Central memory CD8-positive, alpha-beta T cell (primary cell): Measurements from ENCODE around the gene OTOGL.

ENCODE experiments used
- ATAC-seq: fragments of 150-1000 bp; cut with Tn5 transposase; replicated peaks from 2 replicates; pipeline ENCODE4 v1.10.0; 2022; ENCODE audit warnings: mild to moderate bottlenecking, moderate FRiP score, moderate number of reproducible peaks; ENCODE audit not compliant: poor library complexity, severe bottlenecking; ENCODE audit errors: extremely low read depth
- DNase-seq, 2 donors: peaks; one replicate each; pipeline ENCODE4 v3.0.0; 2021; ENCODE audit warnings: low spot score in 2 of 2
- H3K27ac Mint-ChIP-seq: one replicate; pipeline ENCODE4 v1.8.0; 2022; ENCODE audit warnings: low read depth, mild to moderate bottlenecking, moderate library complexity, mixed read lengths
- H3K27me3 Mint-ChIP-seq: one replicate; pipeline ENCODE4 v1.8.0; 2022; ENCODE audit warnings: mixed read lengths
- H3K36me3 Mint-ChIP-seq: one replicate; pipeline ENCODE4 v1.8.0; 2022; ENCODE audit warnings: mild to moderate bottlenecking, moderate library complexity, mixed read lengths; ENCODE audit not compliant: insufficient read depth
- H3K4me1 Mint-ChIP-seq: one replicate; pipeline ENCODE4 v1.8.0; 2022; ENCODE audit warnings: mixed read lengths
- H3K4me3 Mint-ChIP-seq: one replicate; pipeline ENCODE4 v1.8.0; 2022; ENCODE audit warnings: mild to moderate bottlenecking, moderate library complexity, mixed read lengths
- H3K9me3 Mint-ChIP-seq: one replicate; pipeline ENCODE4 v1.8.0; 2022; ENCODE audit warnings: mixed read lengths

The OTOGL gene

DNA sequence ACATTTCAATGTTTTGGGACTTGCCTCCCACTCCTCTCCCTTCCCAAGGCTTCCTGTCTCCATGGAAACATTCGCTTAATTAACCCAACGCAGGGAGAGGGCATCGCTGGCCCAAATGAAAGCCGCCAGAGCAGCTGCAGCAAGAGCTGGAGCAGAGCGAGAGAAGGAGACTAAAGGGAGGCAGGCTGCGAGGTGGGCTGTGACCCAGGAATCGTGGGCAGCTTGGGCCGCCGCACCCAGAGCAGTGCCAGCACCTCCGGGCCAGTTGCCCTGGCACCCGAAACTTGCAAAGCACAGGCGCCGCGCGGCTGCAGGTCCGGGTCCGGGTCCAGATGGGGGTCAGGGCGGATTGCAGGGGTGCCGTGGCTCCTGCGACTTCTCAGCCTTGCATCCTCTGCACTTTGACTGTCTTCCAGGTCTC is 301.2 kb downstream of the OTOGL start:
- ATAC-seq (no peak), DNase-seq (no peak)
- Mint-ChIP-seq H3K27me3 (no peaks in the 10 kb centered on the region), H3K4me3 (no peak overlapping the region), H3K27ac (no peak overlapping the region), H3K9me3 (peaks cover 14% of the 10 kb centered on the region), H3K4me1 (no peaks in the 10 kb centered on the region), H3K36me3 (no peaks in the 10 kb centered on the region)

DNA sequence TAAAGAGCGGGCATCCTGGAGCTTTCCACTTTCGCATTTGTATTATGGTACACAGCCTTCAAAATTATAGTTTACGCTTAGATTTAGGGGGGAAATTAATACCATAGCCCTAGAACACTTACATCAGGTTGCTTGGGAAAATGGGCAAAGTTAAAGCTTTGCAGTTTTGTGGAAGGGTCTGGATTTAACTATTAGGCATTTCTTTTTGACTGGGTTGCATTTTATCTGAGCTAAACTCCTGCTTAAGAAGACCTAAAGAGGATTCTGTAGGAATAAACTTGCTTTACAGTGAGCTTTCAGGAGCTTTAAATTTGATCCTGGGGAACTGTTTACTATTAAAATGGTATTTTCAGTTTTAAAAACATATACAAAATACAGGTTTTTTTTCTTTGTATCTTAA is 301.9 kb downstream of the OTOGL start:
- H3K36me3 Mint-ChIP-seq = no peaks in the 10 kb centered on the region
- peaks cover 14% of the 10 kb centered on the region for H3K9me3 Mint-ChIP-seq
- ATAC-seq = no peak
- H3K4me3 Mint-ChIP-seq = no peak overlapping the region
- no peak overlapping the region for H3K27ac Mint-ChIP-seq
- no peak for DNase-seq
- no peaks in the 10 kb centered on the region for H3K4me1 Mint-ChIP-seq
- H3K27me3 Mint-ChIP-seq = no peaks in the 10 kb centered on the region

GRCh38 chr12:80404629-80405028 is 305.3 kb downstream of the OTOGL start:
- DNase-seq (no peak), ATAC-seq (no peak)
- no peaks in the 10 kb centered on the region for H3K4me1 Mint-ChIP-seq
- no peak overlapping the region for H3K4me3 Mint-ChIP-seq
- H3K27me3 Mint-ChIP-seq = no peaks in the 10 kb centered on the region
- H3K36me3 Mint-ChIP-seq = no peaks in the 10 kb centered on the region
- peaks cover 10% of the 10 kb centered on the region for H3K9me3 Mint-ChIP-seq
- no peak overlapping the region for H3K27ac Mint-ChIP-seq

- no peaks in the 10 kb centered on the region for H3K36me3 Mint-ChIP-seq
- H3K9me3 Mint-ChIP-seq = no peaks in the 10 kb centered on the region
- H3K4me1 Mint-ChIP-seq = no peaks in the 10 kb centered on the region
- ATAC-seq (no peak), DNase-seq (no peak)
- no peaks in the 10 kb centered on the region for H3K27me3 Mint-ChIP-seq
- no peak overlapping the region for H3K4me3 Mint-ChIP-seq
- H3K27ac Mint-ChIP-seq = no peak overlapping the region
Measured at GRCh38 chr12:80406253-80406652, 306.9 kb downstream of the OTOGL start.

- ATAC-seq = no peak
- no peak for DNase-seq
- Mint-ChIP-seq H3K27ac (no peak overlapping the region), H3K9me3 (peaks cover 5% of the 10 kb centered on the region), H3K36me3 (no peaks in the 10 kb centered on the region), H3K4me3 (no peak overlapping the region), H3K27me3 (no peaks in the 10 kb centered on the region), H3K4me1 (no peaks in the 10 kb centered on the region)
Measured at GRCh38 chr12:80411787-80412186, 312.4 kb downstream of the OTOGL start.

- ATAC-seq (no peak), DNase-seq (no peak)
- Mint-ChIP-seq H3K27ac (no peak overlapping the region), H3K27me3 (no peaks in the 10 kb centered on the region), H3K9me3 (peaks cover 5% of the 10 kb centered on the region), H3K4me1 (no peaks in the 10 kb centered on the region), H3K36me3 (no peaks in the 10 kb centered on the region), H3K4me3 (no peak overlapping the region)
Measured at GRCh38 chr12:80412343-80412953, 313.1 kb downstream of the OTOGL start.

DNA sequence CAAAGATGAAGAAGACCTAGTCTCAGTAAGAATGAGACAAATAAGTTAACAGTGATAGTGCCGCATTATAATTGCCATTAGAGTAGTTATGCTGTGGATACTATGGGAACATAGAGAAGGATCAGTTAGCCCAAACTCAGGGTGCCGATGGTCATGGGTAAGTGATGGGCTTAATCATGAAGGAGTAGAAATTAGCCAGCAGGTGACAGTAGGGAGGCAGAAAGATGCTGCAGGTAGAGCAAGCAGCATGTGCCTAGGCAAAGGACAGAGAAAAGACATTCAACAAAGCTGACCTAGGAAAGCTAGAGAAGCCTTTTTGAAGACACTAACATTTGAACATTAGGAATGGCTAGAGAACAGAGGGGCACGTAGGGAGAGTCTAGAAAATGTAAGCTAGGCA is 314.1 kb downstream of the OTOGL start:
- Mint-ChIP-seq H3K4me1 (no peaks in the 10 kb centered on the region), H3K27ac (no peak overlapping the region), H3K9me3 (peaks cover 10% of the 10 kb centered on the region), H3K27me3 (no peaks in the 10 kb centered on the region), H3K36me3 (no peaks in the 10 kb centered on the region), H3K4me3 (no peak overlapping the region)
- ATAC-seq = no peak
- no peak for DNase-seq

GRCh38 chr12:80415466-80415865 is 316.1 kb downstream of the OTOGL start:
- ATAC-seq = no peak
- Mint-ChIP-seq H3K4me3 (no peak overlapping the region), H3K4me1 (no peaks in the 10 kb centered on the region), H3K36me3 (no peaks in the 10 kb centered on the region), H3K27me3 (no peaks in the 10 kb centered on the region), H3K9me3 (peaks cover 10% of the 10 kb centered on the region), H3K27ac (no peak overlapping the region)
- no peak for DNase-seq

DNA sequence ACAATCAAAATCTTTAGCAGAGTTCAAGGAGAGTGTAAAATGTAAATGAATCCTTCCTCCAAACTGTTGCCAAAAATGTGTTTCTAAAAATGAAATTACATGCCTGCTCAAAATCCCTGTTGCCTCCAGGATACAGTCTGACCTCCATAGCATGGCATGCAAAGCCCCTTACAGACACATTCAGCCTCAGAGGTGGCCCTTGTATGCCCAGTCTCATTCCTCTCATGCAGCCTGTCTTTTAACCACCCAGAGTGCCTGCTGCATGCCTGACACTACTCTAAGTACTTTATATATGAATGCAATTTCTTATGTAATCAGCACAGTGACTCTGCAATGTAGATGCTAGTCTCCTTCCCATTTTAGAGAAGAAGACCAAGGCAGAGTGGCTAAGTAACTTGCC is 320.3 kb downstream of the OTOGL start:
- H3K4me3 Mint-ChIP-seq = no peak overlapping the region
- H3K27me3 Mint-ChIP-seq = no peaks in the 10 kb centered on the region
- no peaks in the 10 kb centered on the region for H3K4me1 Mint-ChIP-seq
- H3K9me3 Mint-ChIP-seq = peaks cover 5% of the 10 kb centered on the region
- peaks cover 2% of the 10 kb centered on the region for H3K36me3 Mint-ChIP-seq
- H3K27ac Mint-ChIP-seq = no peak overlapping the region
- DNase-seq (no peak), ATAC-seq (no peak)

DNA sequence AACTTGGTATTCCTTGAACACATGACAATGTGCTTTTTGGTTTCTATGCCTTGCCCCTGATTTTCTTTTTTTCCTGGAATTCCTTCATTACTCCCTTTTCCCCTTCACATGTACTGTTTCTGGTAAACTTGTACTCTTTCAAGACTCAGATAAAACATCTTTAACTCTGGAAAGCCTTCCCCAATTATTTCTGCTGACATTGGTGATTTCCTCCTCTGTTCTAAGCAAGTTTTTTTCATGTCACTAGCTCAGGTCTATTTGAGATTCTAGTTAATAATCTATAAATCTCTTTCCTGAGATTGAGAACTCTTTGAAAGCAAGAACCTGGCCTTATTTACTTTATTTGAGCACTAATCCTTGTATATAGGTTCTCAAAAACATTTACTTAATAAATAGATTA is 320.7 kb downstream of the OTOGL start:
- H3K36me3 Mint-ChIP-seq = peaks cover 2% of the 10 kb centered on the region
- H3K27me3 Mint-ChIP-seq = no peaks in the 10 kb centered on the region
- H3K27ac Mint-ChIP-seq = no peak overlapping the region
- DNase-seq (no peak), ATAC-seq (no peak)
- H3K4me1 Mint-ChIP-seq = no peaks in the 10 kb centered on the region
- H3K4me3 Mint-ChIP-seq = no peak overlapping the region
- peaks cover 5% of the 10 kb centered on the region for H3K9me3 Mint-ChIP-seq

DNA sequence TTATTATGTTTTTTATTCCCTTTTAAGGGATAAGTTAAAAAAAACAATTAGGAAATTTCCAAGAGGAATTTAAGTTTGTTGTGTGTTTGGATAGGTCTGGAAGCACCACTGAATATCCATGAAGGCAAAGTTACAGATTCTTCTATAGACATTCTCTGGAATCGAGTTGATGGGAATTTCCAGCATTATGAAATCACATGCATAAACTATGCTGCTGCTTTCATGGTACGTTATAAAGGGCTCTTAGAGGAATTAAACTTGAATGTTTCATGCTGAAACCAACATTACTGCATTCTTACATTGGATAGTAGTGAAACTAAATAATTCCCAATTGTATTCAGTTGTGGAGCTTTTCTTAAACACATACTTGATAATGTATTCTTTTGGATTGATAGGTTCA is 323.2 kb downstream of the OTOGL start:
- Mint-ChIP-seq H3K27me3 (no peaks in the 10 kb centered on the region), H3K4me3 (no peak overlapping the region), H3K4me1 (no peaks in the 10 kb centered on the region), H3K27ac (no peak overlapping the region), H3K36me3 (peaks cover 2% of the 10 kb centered on the region), H3K9me3 (peaks cover 3% of the 10 kb centered on the region)
- DNase-seq (no peak), ATAC-seq (no peak)
